ENCODE data around the gene WDR18. TPM values are rescaled to one million over a fixed set of nuclear protein-coding genes. Genes with fewer than 3 reads are reported as not detected.

The WDR18 gene
- total RNA-seq, 1 experiment from 2014 or later: 124 TPM

DNA sequence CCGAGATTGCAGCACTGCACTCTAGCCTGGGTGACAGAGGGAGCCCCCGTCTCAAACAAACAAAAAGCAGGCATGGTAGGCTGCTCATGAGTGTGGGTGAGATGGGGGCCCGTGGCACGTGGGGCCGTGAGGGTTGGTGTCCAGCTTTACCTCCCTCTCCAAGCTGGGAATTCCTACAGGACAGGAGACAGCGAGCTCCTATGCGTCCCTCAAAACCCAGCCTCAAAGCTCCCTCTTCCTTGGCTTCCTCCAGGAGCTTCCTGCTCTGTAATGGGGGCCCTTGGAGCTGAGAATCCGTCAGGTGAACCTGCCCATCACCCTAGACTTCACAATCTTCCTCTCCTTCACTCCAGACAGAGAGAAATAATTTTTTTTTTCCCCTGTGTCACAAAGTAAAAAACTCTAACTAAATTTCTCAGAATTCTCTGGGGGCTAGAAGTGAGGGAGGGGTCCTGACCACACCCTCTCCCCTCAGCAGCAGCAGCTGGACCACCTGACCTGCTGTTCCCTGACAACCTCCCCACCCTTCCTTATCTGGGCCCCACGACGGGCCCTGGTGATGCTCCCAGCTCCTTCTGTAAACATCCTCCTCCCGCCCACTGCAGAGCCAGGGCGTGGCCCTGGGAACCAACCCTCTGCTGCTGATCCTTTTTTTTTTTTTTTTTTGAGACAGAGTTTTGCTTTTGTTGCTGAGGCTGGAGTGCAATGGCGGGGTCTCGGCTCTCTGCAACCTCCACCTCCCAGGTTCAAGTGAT, 22.1 kb upstream of the WDR18 start:
- H3K9ac ChIP-seq (ENCODE audit: low read length): peak overlapping the region; percentile 27; the same call in 1 of the 2 replicates
- intact Hi-C loops (cut with micrococcal nuclease): no loop called here
- peak; percentile 42; the same call in 1 of the 2 replicates for ATAC-seq
- H3K4me3 ChIP-seq (replicated peaks in 1 of 2; ENCODE audit: low read depth in 1 of 2, low read length in 2 of 2): no peak overlapping the region
- H2AFZ ChIP-seq (ENCODE audit: low read depth, low read length, poor library complexity, severe bottlenecking): no peak overlapping the region
- no peak for DNase-seq (ENCODE audit: low read depth, low spot score)
- no peaks in the 10 kb centered on the region for H3K79me2 ChIP-seq (ENCODE audit: insufficient read depth, low read length)
- peak overlapping the region; percentile 32 for H3K4me2 ChIP-seq (ENCODE audit: low read length)
- H3K27ac ChIP-seq (ENCODE audit: low read depth, low read length): 0 out of 2 replicates have a peak overlapping the region, but pooled peaks have one; percentile 8
- TF ChIP-seq, protein P1, sequence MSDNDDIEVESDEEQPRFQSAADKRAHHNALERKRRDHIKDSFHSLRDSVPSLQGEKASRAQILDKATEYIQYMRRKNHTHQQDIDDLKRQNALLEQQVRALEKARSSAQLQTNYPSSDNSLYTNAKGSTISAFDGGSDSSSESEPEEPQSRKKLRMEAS (IDR thresholded peaks at IDR 0.05): no peak
- TF ChIP-seq, protein P2, sequence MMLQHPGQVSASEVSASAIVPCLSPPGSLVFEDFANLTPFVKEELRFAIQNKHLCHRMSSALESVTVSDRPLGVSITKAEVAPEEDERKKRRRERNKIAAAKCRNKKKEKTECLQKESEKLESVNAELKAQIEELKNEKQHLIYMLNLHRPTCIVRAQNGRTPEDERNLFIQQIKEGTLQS (IDR thresholded peaks at IDR 0.05): no peak
- no peak for TF ChIP-seq SIN3A (IDR thresholded peaks at IDR 0.05; ENCODE audit: low read depth)
- TF ChIP-seq, protein P3, sequence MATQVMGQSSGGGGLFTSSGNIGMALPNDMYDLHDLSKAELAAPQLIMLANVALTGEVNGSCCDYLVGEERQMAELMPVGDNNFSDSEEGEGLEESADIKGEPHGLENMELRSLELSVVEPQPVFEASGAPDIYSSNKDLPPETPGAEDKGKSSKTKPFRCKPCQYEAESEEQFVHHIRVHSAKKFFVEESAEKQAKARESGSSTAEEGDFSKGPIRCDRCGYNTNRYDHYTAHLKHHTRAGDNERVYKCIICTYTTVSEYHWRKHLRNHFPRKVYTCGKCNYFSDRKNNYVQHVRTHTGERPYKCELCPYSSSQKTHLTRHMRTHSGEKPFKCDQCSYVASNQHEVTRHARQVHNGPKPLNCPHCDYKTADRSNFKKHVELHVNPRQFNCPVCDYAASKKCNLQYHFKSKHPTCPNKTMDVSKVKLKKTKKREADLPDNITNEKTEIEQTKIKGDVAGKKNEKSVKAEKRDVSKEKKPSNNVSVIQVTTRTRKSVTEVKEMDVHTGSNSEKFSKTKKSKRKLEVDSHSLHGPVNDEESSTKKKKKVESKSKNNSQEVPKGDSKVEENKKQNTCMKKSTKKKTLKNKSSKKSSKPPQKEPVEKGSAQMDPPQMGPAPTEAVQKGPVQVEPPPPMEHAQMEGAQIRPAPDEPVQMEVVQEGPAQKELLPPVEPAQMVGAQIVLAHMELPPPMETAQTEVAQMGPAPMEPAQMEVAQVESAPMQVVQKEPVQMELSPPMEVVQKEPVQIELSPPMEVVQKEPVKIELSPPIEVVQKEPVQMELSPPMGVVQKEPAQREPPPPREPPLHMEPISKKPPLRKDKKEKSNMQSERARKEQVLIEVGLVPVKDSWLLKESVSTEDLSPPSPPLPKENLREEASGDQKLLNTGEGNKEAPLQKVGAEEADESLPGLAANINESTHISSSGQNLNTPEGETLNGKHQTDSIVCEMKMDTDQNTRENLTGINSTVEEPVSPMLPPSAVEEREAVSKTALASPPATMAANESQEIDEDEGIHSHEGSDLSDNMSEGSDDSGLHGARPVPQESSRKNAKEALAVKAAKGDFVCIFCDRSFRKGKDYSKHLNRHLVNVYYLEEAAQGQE (IDR thresholded peaks at IDR 0.05; ENCODE audit: low read depth): no peak
- TF ChIP-seq TCF7L2 (IDR thresholded peaks at IDR 0.05; ENCODE audit: borderline replicate concordance, extremely low read depth, insufficient read depth, insufficient read length): no peak
- TF ChIP-seq FOSL1 (IDR thresholded peaks at IDR 0.05; ENCODE audit: low read depth): no peak
- no peak for TF ChIP-seq EZH2phosphoT487 (IDR thresholded peaks at IDR 0.05; ENCODE audit: borderline replicate concordance)
- TF ChIP-seq, protein P4, sequence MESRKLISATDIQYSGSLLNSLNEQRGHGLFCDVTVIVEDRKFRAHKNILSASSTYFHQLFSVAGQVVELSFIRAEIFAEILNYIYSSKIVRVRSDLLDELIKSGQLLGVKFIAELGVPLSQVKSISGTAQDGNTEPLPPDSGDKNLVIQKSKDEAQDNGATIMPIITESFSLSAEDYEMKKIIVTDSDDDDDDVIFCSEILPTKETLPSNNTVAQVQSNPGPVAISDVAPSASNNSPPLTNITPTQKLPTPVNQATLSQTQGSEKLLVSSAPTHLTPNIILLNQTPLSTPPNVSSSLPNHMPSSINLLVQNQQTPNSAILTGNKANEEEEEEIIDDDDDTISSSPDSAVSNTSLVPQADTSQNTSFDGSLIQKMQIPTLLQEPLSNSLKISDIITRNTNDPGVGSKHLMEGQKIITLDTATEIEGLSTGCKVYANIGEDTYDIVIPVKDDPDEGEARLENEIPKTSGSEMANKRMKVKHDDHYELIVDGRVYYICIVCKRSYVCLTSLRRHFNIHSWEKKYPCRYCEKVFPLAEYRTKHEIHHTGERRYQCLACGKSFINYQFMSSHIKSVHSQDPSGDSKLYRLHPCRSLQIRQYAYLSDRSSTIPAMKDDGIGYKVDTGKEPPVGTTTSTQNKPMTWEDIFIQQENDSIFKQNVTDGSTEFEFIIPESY (IDR thresholded peaks at IDR 0.05; ENCODE audit: extremely low read depth, insufficient replicate concordance, low read length): no peak
- TF ChIP-seq EGR1 (IDR thresholded peaks at IDR 0.05; ENCODE audit: low read depth): no peak
- no peak for TF ChIP-seq SRF (IDR thresholded peaks at IDR 0.05; ENCODE audit: low read depth)
- no peak for TF ChIP-seq JUND (IDR thresholded peaks at IDR 0.05)
- no peak for TF ChIP-seq CBX3 (IDR thresholded peaks at IDR 0.05; ENCODE audit: low read depth)
- TF ChIP-seq EZH2 (IDR thresholded peaks at IDR 0.05): no peak
- TF ChIP-seq SP1 (IDR thresholded peaks at IDR 0.05; ENCODE audit: low read depth): no peak
- TF ChIP-seq CEBPB (IDR thresholded peaks at IDR 0.05; ENCODE audit: low read depth): no peak
- TF ChIP-seq POLR2AphosphoS5 (IDR thresholded peaks at IDR 0.05; ENCODE audit: low read depth, low read length): no peak
- peaks cover 4 to 18% of the 10 kb centered on the region in 2 experiments for H3K36me3 ChIP-seq (ENCODE audit: control insufficient read depth in 1 of 2, insufficient read depth in 2 of 2, low read length in 2 of 2)
- CTCF ChIA-PET: no interaction called here
- no peaks in the 10 kb centered on the region for H3K9me2 ChIP-seq (ENCODE audit: insufficient read depth)
- H3K27me3 ChIP-seq (ENCODE audit: insufficient read depth, low read length): no peaks in the 10 kb centered on the region
- no peaks in the 10 kb centered on the region for H3K9me3 ChIP-seq (ENCODE audit: control insufficient read depth in 1 of 2, insufficient read depth in 1 of 2, low read depth in 1 of 2, low read length in 2 of 2)
- POLR2A ChIA-PET: no interaction called here
- RAD21 ChIA-PET (ENCODE audit: low non-redundant PET in 1 of 2, low total read pairs in 2 of 2, uncharacterized antibody in 2 of 2, unreplicated experiment in 2 of 2): no interaction called here
- H3K4me1 ChIP-seq (ENCODE audit: control insufficient read depth in 1 of 2, insufficient read depth in 2 of 2, low read length in 2 of 2): peaks cover 31 to 53% of the 10 kb centered on the region in 2 experiments
- no peaks in the 10 kb centered on the region for H4K20me1 ChIP-seq (ENCODE audit: insufficient read depth)
- no TSS peak for BruUV-seq (replicated peaks)

Measured in HCT116 (cell line).